ENCODE results near the gene RAD54L. TPM values are rescaled to one million over a fixed set of nuclear protein-coding genes. Genes with fewer than 3 reads are reported as not detected.

RAD54L gene
- total RNA-seq, 3 donors from 2014 or later (not counting 1 experiment from before 2014, with no cell fraction given) = 1.8 to 2.3 (median 1.8) TPM

DNA sequence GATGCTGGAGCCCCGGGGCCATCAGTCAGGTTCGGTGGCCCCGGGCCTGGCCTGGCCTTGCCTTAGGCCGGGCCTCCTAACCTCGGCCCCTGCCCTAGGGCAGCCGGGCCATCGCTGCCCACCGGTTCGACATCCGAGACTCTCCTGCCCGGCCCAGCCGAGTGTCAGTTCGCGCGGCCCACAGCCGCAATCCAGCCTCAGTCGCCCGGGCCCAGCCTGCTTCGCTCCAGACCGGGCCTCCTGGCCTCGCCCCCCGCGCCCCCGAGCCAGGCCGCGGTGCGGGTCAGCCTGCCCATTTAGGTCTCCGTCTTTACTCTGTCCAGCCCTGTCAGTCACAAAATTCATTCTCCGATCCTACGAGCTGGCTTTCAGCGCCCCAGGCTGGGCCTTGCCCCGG is 55.1 kb downstream of the RAD54L start:
- TF ChIP-seq, protein P1, sequence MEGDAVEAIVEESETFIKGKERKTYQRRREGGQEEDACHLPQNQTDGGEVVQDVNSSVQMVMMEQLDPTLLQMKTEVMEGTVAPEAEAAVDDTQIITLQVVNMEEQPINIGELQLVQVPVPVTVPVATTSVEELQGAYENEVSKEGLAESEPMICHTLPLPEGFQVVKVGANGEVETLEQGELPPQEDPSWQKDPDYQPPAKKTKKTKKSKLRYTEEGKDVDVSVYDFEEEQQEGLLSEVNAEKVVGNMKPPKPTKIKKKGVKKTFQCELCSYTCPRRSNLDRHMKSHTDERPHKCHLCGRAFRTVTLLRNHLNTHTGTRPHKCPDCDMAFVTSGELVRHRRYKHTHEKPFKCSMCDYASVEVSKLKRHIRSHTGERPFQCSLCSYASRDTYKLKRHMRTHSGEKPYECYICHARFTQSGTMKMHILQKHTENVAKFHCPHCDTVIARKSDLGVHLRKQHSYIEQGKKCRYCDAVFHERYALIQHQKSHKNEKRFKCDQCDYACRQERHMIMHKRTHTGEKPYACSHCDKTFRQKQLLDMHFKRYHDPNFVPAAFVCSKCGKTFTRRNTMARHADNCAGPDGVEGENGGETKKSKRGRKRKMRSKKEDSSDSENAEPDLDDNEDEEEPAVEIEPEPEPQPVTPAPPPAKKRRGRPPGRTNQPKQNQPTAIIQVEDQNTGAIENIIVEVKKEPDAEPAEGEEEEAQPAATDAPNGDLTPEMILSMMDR (IDR thresholded peaks at IDR 0.05) = no peak
- peak overlapping the region; percentile 72 for H3K4me3 ChIP-seq (ENCODE audit: low read length)

DNA sequence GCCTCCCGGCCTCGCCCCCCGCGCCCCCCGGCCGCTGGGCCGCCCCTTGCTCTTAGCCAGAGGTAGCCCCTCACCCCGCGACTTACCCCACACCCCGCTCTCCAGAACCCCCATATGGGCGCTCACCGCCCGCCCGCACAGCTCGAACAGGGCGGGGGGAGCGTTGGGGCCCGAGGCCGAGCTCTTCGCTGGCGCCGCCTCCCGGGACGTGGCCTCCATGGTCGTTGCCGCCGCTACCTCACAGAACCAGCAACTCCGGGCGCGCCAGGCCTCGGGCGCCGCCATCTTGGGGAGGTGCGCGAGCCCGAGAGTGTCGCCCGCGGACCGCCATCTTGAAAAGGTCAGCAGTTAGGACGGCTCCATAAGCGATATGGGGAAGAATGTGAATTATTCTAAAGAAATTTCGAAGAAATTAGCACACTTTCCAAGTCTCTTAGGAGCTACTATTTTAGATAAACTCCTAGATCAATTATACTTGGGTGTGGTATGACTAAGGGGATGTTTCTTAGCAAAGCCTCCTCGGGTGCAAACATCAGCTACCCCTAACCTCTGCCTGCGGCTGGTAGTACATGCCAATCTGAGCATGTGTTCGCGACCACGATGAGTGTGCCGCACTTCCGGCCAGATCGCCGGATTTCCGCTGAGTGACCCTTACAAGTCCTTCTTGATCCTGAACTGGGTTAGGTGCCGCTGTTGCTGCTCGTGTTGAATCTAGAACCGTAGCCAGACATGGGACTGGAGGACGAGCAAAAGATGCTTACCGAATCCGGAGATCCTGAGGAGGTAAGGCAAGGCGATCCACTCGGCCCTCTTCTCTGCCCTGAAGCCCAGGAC is 55.7 kb downstream of the RAD54L start, which contains the start of the genes LRRC41 and UQCRH:
LRRC41 (minus strand) TSS at position 579 of the 834 bp plus-strand sequence; CDS start at position 285, 294 bp downstream.
UQCRH (plus strand) TSS at position 661 of the 834 bp plus-strand sequence; CDS start at position 730, 69 bp downstream.
- ATAC-seq (peak; percentile 80 to 95 (median 86)), DNase-seq (peak; percentile 95 to 96)
- no peaks in the 10 kb centered on the region for H3K27me3 ChIP-seq (ENCODE audit: control insufficient read depth, insufficient read depth, low read length)
- Mint-ChIP-seq H3K4me1 (peaks cover 33 to 51% of the 10 kb centered on the region in 2 donors), H3K27ac (peak within 1 kb of the TSS; percentile 96 to 99), H3K4me3 (peak within 1 kb of the TSS; percentile 98), H3K9me3 (no peaks in the 10 kb centered on the region), H3K36me3 (no peaks in the 10 kb centered on the region), H3K27me3 (ENCODE audit: low read depth in 2 of 2) (no peaks in the 10 kb centered on the region)
- peaks cover 33% of the 10 kb centered on the region for H3K4me1 ChIP-seq (ENCODE audit: control insufficient read depth, insufficient read depth, low read length)
- under 1% methylated on average over 60 of the region's 61 CpGs for WGBS (ENCODE audit: insufficient coverage)
- no peaks in the 10 kb centered on the region for H3K9me3 ChIP-seq (ENCODE audit: control insufficient read depth, insufficient read depth, low read length)
- peak within 1 kb of the TSS; percentile 89 for H3K27ac ChIP-seq (ENCODE audit: low read length)
- intact Hi-C loops (cut with micrococcal nuclease) = loop anchor here (1.0 to 2.0 kb wide), 3 partner anchors 37 to 56 kb away; partner anchors contain the start of genes NSUN4 and RAD54L
- H3K36me3 ChIP-seq (ENCODE audit: control insufficient read depth, insufficient read depth, low read length) = no peaks in the 10 kb centered on the region
- TF ChIP-seq, protein P1 (IDR thresholded peaks at IDR 0.05) = no peak
- H3K4me3 ChIP-seq (ENCODE audit: low read length) = peak within 1 kb of the TSS; percentile 72

More for the DNA sequence above, 55.1 kb downstream of the RAD54L start:
- intact Hi-C loops (cut with micrococcal nuclease) = loop anchor here (1.0 to 2.0 kb wide), 3 partner anchors 38 to 55 kb away; partner anchors contain the start of genes NSUN4 and RAD54L
- Mint-ChIP-seq H3K36me3 (no peaks in the 10 kb centered on the region), H3K27ac (peak overlapping the region; percentile 96 to 99), H3K9me3 (no peaks in the 10 kb centered on the region), H3K27me3 (ENCODE audit: low read depth in 2 of 2) (no peaks in the 10 kb centered on the region), H3K4me1 (peaks cover 27 to 46% of the 10 kb centered on the region in 2 donors), H3K4me3 (peak overlapping the region; percentile 98)
- Histone ChIP-seq H3K9me3 (ENCODE audit: control insufficient read depth, insufficient read depth, low read length) (no peaks in the 10 kb centered on the region), H3K36me3 (ENCODE audit: control insufficient read depth, insufficient read depth, low read length) (no peaks in the 10 kb centered on the region), H3K27me3 (ENCODE audit: control insufficient read depth, insufficient read depth, low read length) (no peaks in the 10 kb centered on the region), H3K27ac (ENCODE audit: low read length) (peak overlapping the region; percentile 89), H3K4me1 (ENCODE audit: control insufficient read depth, insufficient read depth, low read length) (peaks cover 33% of the 10 kb centered on the region)
- under 1% methylated on average over 32 of the region's 32 CpGs for WGBS (ENCODE audit: insufficient coverage)
- peak; percentile 4 to 38 (median 16) for ATAC-seq
- DNase-seq = peak; percentile 52

DNA sequence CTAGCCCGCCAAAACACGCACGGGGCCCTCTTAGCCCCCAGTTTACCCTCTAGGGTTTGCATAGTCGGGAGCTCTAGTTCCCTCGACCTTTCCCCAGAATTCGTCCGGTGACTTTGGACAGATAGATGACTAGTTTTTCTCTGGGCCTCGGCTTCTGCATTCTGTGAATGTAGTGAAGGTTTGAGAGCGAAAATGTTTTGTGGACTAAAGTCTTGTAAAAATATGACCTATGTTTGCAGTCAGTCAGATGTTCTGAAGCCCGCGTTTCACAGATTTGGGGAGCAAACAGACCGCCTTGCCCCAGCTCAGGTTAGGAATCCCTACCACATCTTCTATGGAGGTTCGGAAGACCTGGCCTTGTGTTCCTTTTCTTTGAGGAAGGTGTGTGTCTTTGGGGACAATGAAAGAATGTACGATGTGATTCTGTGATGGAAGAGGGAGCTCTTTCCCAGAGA is 56.3 kb downstream of the RAD54L start:
- ATAC-seq = no peak
- peak overlapping the region; percentile 98 for H3K4me3 Mint-ChIP-seq
- Histone ChIP-seq H3K4me3 (ENCODE audit: low read length) (peak overlapping the region; percentile 72), H3K4me1 (ENCODE audit: control insufficient read depth, insufficient read depth, low read length) (peaks cover 33% of the 10 kb centered on the region), H3K27ac (ENCODE audit: low read length) (peak overlapping the region; percentile 89), H3K27me3 (ENCODE audit: control insufficient read depth, insufficient read depth, low read length) (no peaks in the 10 kb centered on the region), H3K36me3 (ENCODE audit: control insufficient read depth, insufficient read depth, low read length) (no peaks in the 10 kb centered on the region), H3K9me3 (ENCODE audit: control insufficient read depth, insufficient read depth, low read length) (no peaks in the 10 kb centered on the region)
- TF ChIP-seq, protein P1 (IDR thresholded peaks at IDR 0.05) = no peak
- no peaks in the 10 kb centered on the region for H3K27me3 Mint-ChIP-seq (ENCODE audit: low read depth in 2 of 2)
- intact Hi-C loops (cut with micrococcal nuclease) = loop anchor here (1.0 to 2.0 kb wide), 3 partner anchors 36 to 57 kb away; partner anchors contain the start of genes NSUN4 and RAD54L
- H3K9me3 Mint-ChIP-seq = no peaks in the 10 kb centered on the region
- no peaks in the 10 kb centered on the region for H3K36me3 Mint-ChIP-seq
- H3K4me1 Mint-ChIP-seq = peaks cover 39 to 56% of the 10 kb centered on the region in 2 donors
- H3K27ac Mint-ChIP-seq = peak overlapping the region; percentile 96 to 99
- peak in 1 of 2 donors; percentile 33 for DNase-seq
- 0% methylated on average over 12 of the region's 14 CpGs for WGBS (ENCODE audit: insufficient coverage)
